SW 1271 (cell line): ENCODE data around the gene CAPRIN1.
A peak's percentile ranks its signal among the peaks of the same experiment; 100 is the strongest.
"Not testable (repeated sequence)": the region's sequence is repeated elsewhere in the genome, so short reads cannot be mapped to it uniquely, and the experiment has no call there.

ENCODE experiments used
- DNase-seq, 2 experiments: peaks; one replicate each; lab custom pipeline; 2025; lab: John Stamatoyannopoulos, UW

The CAPRIN1 gene

GRCh38 chr11:34052036-34052607, 591 bp downstream of the CAPRIN1 start:
- peak; percentile 69 to 78 for DNase-seq

DNA sequence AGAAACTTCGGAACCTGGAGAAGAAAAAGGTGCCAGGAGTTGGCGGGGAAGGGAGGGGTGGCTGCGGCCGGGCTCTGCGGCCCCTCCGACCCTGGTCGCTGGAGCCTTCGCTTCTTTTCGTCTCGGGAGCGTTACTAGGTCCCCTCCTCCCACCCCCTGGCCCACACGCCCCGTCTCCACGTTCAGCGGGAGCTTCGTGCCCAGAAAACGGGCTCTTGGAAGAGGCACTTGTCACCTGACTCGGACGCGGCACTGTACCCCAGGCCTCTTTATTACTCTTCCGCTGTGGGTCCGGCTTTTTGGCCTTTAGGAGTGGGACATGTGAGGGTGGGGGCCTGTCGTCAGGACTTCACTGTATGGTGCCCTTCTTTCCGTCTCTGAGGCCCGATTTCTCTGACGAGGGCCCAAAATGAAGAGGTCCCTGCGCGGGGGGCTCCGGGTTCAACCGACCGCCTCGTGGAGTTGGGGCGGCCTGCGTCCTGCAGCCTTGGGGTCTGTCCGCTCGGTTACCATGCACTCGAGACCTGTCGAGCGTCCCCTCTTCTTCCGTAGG, 1.2 kb downstream of the CAPRIN1 start:
- DNase-seq = no peak

GRCh38 chr11:34053161-34053686, 1.7 kb downstream of the CAPRIN1 start:
- peak; percentile 64 to 82 for DNase-seq

GRCh38 chr11:34054351-34054750, 2.8 kb downstream of the CAPRIN1 start:
- not testable (repeated sequence) for DNase-seq

DNA sequence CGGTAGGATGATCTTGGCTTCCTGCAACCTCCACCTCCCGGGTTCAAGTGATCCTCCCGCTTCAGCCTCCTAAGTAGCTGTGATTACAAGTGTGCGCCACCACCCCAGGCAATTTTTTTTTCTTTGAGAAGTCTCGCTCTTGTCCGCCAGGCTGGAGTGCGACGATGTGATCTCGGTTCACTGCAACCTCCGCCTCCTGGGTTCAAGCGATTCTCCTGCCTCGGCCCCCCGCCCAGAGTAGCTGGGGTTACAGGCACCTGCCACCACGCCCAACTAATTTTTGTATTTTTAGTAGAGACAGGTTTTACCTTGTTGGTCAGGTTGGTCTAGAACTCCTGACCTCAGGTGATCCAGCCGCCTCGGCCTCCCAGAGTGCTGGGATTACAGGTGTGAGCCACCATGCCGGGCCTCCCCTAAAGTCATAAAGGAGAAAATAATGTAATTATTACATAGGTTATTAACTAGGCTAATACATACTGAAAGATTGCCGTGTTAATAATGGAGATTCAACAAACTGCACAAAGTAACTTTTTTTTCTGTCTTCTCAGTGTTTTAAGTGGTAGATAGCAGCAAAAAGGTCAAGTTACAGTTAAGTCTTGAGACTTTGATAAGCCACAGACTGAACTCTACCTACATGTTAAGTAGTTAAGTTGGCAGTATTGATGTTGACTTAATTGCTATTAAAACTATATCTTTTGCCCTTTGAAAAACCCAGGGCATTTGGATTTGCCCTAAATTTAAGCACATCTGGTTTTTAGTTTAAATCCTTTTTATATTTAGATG, 3.9 kb downstream of the CAPRIN1 start:
- DNase-seq = no peak

- DNase-seq = no peak
These were observed 5.1 kb downstream of the CAPRIN1 start for GRCh38 chr11:34056672-34057071.

DNA sequence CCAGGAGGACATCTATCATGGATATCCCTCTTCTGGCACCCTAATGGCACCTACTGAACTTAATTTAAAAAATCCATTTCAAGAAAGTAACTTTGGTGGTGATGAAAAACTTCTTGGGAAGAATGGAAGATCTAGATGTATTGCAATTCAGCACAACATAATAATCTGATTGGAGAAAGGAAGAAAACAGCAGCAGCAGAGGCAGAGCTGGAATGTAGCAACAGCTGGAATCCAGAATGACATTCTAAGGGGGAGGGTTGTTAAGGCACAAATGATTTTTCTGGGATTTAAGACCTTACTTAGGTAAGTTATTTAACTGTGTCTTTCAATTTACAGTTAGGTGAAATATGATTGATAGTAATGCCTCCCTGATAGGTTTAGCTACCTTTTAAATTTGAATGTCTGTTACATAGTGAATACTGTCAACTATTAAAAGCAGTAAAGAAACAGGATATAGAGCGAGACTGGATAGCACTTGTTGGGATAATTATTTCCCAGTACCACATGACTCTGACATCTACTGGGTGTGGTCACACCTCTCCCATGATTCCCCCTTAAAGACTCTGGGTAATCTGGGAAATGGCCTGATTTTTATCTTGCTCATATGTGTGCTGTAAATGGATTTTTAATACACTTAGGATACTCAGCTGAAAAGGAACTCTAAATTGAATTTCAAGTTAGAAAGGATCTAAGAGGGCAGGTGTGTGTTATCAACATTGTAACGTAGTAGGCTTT, 11.7 kb downstream of the CAPRIN1 start:
- DNase-seq = no peak

- no peak for DNase-seq
These were observed 12.8 kb downstream of the CAPRIN1 start for GRCh38 chr11:34064291-34064690.

- DNase-seq = no peak
These were observed 14.1 kb downstream of the CAPRIN1 start for GRCh38 chr11:34065505-34066203.

- not testable (repeated sequence) for DNase-seq
These were observed 15.2 kb downstream of the CAPRIN1 start for GRCh38 chr11:34066766-34067165.

DNA sequence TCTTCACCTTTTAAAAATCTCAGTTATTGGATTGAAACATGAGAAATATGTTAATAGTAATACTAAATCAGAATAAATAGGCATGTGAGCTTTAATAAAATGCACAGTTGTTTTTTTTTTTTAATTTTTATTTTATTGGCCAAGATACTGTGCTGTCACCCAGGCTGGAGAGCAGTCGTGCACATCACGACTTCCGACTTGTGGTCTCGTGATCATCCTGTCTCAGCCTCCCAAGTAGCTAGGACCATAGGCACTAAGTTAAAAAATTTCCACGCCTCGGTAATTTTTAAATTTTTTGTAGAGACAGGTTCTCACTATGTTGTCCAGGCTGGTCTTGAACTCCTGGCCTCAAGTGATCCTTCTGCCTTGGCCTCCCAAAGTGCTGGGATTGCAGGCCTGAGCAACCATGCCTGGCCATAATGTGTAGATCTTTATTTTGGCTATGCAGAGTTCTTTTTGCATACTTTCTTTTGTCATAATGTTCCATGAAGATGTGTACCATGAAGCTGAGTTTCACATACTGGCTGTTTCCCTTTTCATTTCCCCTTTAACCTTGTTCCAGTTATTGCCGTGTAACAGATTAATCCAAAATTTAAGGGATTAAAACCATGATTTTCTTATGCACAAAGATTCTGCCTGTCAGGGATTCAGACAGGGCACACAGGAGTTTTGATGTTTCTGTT, 16.0 kb downstream of the CAPRIN1 start:
- no peak for DNase-seq

DNA sequence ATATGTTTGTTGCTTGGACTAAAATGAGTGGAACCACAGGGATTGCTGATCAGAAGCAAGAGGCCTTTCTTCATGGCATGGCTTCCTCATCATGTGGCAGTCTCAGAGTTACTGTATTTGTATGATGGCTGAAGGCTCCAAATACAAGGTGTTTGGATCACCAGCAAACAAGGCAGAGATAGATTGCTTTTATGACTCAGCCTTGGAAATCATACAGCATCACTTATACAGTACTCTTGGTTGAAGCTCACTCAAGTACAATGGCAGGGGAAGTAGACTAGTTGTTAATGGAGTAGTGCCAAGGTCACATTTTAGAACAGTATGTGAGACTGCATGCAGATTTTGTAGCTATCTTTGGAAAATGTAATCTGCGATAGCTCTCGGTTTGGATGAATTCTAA, 16.6 kb downstream of the CAPRIN1 start:
- DNase-seq = peak in 1 of 2 experiments; percentile 13

GRCh38 chr11:34071306-34071705, 19.8 kb downstream of the CAPRIN1 start:
- DNase-seq = not testable (repeated sequence)

DNA sequence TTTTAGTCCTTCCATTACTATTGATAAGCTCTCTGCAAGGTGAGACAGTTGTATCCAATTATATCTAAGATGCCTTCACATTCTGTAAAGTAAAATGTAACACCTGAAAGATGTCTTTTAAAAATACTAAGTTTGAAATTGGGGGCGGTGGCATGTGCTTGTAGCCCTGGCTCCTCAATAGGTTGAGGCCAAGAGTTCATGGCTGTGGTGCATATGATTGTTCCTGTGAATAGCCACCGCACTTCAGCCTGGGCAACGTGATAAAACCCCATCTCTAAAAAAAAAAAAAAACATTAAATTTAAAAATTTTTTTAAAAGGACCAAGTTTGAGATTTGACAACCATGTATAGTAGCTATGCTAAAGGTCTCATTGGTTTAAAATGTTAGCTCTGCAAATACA, 20.5 kb downstream of the CAPRIN1 start:
- no peak for DNase-seq

DNA sequence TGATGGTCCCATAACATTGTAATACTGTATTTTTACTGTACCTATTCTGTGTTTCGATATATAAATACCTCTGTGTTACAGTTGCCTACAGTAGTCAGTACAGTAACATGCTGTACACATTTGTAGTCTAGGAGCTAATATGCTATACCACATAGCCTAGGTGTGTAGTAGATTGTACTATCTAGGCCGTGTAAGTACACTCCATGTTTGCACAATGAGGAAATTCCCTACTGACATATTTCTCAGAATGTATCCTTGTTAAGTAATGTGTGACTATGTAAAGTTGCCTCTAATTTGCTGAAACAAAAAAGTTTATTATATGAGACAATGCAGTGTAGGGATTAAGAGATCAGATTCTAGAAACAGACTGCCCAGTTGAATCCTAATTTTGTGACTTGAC, 21.3 kb downstream of the CAPRIN1 start:
- no peak for DNase-seq

GRCh38 chr11:34074391-34074790, 22.9 kb downstream of the CAPRIN1 start:
- no peak for DNase-seq

GRCh38 chr11:34075178-34075820, 23.8 kb downstream of the CAPRIN1 start:
- DNase-seq = peak; percentile 12 to 74

DNA sequence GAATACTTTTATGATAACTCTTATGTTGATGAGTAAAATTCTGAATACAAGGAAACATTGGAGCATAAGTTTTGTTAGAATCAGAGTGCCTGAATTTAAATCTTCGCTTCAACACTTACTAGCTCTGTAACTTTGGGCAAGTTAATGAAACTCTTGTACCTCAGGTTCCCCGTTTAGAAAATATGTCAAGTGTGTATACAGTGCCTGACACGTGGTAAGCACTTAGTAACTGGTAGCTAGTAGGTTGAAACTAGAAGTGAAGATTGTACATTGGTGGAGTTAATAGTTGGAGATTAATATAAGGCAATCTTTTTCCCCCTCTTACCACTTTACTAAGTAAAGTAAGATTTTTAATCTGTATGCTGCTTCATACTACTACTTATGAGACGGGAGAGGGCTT, 29.1 kb downstream of the CAPRIN1 start:
- DNase-seq = no peak

DNA sequence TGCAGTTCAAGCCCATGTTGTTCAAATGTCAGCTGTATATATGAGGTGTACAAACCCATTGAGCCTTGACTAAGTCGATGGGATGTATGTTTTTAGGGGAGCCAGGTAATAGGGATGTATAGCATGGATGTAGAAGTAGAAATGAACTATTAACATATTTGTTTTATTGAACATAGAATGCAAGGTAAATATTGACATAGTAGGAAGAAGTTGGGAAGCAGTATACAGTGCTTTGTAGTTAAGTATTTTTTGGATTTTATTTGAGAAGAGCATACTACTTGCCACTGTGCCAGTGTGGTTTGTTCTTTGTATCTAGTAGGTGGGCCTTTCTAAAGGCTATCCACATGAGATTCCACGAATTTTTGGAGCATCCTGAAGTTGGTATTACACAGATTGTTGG, 33.1 kb downstream of the CAPRIN1 start:
- DNase-seq = no peak

DNA sequence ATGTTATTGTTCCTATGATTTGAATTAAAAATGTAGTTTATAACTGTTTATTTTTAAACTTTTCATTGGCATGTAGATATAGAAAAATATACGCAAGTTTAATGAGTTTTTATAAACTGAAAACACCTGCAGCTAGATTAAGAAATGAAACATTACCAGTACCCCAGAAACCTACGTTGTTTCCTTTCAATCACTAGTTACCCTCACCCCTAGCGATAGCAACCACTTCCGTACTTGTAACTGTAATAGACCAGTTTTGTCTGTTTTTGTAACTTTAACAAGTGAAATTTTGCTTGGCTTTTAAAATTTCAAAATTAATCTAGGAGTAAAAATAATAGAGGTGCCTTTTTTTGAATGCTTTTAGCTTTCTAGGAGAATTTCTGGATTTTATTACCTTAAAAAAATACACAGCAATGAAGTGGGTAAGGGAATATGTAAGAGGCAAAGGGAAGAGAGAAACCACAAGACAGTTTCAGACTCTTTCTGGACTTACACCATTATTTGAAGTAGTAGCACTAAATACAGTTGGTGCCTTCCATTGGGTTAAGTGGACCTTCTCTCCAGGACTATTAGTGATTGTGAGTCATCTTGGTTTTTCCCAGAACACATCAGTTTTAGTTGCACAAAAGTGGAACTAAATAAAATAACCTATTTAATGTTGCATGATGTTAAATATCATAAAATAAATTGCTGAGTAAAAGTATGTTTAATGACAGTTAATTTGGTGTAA, 35.2 kb downstream of the CAPRIN1 start:
- no peak for DNase-seq
